HG03064 (cell line): Measurements from ENCODE around the gene ZEB1.
"Not testable (repeated sequence)": the region's sequence is repeated elsewhere in the genome, so short reads cannot be mapped to it uniquely, and the experiment has no call there.

Experiments
- ATAC-seq: cut with Tn5 transposase; IDR thresholded peaks from one replicate; pipeline ENCODE4 v1.9.1; 2021; ENCODE audit warnings: low read depth; ENCODE audit not compliant: unreplicated experiment

The ZEB1 gene

GRCh38 chr10:31317652-31318381, 1.2 kb upstream of the ZEB1 start:
- no peak for ATAC-seq

DNA sequence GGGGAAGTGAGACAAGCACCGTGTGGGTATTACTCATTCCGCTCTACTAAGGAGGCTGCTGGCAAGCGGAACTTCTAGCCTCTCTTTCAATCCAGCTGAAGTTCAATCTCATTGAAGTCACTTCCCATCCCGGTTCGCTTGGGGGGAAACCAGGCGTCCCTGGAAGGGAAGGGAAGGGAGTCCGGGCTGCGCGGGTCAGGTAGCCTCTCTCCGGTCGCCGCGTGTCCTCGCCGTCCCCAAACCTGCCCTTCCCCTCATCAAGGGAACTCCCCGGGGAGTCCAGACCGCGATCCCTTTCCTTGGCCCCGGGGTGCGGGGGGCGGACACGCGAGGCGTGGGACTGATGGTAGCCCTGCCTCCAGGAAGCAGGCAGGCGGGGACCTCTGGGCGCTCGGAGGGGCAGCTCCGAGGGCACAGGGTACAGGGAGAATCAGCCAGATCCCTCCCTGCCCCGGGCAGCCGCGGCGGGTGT, 598 bp upstream of the ZEB1 start:
- ATAC-seq = peak; percentile 45

DNA sequence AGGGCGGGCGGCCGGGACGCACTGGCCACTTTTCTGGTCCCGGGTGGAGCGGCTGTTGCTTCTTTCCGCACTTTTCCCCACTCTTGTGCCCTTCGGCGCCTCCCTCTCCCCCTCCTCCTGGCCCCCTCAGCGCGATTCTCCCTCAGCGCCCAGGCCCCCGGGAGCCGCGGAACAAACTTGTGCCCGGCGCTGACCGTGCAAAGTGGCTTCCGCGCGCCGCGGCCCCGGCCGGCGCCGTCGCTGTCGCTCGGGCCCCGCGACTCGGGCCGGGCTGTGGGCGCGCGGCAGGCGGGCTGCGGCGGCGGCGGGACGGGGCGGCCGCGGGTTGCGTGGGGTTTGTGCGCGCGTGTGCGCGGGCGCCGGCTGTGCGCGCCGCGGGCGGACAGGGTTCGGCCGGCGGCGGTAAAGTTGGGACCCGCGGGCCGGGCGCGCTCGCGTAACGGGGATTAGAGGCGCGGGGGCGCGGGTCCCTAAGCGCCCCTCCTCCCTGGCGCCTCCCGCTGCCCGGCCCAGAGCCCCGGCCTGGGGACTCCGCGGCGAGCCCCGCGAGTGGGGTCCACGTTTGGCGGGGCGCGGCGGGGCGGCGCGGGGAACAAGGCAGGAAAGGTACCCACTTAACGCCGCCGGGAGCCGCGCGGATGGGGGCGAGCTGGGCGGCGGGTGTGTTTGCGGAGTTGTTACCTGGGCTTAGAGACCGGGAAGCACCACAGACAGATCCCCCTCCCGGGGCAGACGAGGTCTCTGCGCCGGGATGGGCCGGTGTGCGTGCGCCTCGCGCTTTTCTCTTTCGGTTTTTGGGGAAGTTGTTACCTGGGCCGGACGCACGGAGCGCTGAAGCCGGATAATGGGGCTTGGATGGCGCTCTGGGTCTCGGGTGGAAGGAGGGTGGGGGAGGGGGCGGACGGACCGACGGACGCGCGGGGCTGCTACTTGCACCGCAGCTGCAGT, 860 bp downstream of the ZEB1 start:
- ATAC-seq = no peak

DNA sequence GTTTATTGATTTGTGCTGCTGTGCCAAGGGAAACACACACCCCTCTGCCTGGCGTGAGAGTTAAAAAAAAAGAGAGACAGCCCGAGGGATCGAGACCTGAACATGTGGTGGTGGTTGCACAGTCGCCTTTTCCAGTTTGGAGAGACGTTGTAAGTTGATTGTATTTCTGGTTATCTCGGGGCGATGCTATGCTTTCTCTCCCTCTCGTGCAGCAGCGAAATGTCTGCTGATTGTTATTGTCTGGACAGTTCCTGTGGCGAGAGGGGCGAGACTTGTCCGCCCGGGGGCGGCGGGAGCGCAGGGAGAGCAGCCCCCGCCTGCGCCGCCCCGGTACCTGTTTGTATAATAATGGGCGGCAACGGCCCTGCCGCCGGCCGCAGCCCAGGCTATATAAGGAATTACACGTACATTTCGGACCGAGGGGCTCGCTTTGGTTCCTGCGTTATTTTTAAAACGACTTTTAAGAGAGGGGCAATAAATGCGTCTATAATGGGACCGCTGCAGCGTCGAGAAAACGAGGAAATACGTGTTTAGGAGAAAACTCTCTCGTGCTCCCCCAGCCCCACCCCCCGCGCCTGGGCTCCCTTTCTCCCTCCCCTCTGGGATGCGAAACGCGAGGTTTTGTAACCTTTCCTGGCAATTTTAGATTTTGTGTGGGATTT, 1.7 kb downstream of the ZEB1 start:
- no peak for ATAC-seq

- ATAC-seq = no peak
Observed at GRCh38 chr10:31321396-31321941, 2.5 kb downstream of the ZEB1 start.

DNA sequence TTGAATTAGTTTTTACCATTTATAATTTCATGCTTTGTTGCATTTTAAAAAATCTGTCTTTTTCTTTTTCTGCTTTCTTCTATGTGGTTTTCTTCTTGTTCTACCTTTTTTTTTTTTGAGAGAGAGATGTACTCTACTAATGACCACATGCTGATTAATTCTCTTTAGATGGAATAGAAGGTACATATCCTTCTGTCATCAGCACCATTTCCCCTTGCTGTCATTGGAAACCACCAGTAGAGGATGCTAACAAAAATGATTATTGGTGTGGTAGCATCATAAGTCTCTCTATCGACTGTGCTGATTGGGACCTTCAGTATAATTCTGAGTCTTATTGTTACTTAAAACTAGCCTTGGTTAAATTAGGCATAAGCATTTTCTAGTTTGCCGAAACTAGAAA, 3.6 kb downstream of the ZEB1 start:
- no peak for ATAC-seq

DNA sequence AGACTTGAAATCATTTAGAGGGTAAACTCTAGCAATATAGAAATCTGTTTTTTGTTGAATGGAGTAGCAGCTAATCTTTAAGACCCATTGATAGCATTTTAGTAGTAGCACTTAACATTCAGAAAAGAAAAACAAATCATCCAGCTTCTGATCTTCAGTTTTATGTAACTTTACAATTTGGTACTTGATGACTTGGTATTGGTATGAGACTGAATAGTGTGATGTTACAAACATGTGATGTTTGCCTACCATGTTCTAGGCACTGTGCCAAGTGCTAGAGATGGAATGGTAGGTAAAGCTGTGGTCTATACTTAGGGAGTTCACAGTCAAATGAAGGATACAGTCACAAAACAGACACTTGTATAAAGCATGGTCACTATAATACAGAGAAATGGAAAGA, 21.3 kb downstream of the ZEB1 start:
- no peak for ATAC-seq

DNA sequence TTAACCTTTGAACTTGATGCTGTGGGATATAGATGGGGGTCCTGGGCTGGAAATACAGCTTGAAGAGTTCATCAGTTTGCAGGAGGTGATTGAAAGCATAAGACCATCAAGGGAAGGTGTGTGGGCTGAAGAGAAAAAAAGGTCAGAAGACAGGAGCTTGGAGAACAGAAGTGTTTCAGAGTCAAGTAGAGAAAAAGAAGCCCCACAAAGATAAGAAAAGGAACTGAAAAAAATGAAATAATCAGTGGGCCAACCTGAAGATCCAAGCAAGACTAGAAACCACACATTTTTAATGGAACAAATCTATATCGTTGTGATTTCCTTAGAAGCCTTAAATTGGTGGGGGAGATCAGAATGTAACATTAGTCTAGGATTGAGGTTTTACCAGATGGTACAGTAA, 22.5 kb downstream of the ZEB1 start:
- ATAC-seq = no peak

- no peak for ATAC-seq
Observed at GRCh38 chr10:31343009-31343408, 24.0 kb downstream of the ZEB1 start.

- ATAC-seq = no peak
Observed at GRCh38 chr10:31343551-31343950, 24.5 kb downstream of the ZEB1 start.

DNA sequence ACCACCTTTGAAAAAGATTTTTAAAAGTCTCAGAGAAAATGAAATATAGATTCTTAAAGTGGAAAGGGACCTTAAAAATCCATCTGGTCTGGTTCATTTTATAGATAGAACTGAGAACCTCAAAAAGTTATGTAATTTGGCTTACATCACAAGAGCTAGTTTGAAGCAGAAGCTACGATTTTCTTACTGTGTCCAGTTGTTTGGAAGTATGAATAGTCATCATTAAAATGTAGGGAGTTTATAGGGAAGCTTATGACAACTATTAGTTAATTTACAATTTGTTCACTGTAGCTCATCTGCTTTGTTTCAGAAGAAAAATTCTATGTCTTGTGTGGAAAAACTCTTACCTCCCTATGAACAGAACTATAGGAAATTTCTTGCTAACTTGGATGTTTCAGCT, 26.9 kb downstream of the ZEB1 start:
- ATAC-seq = no peak

GRCh38 chr10:31346953-31347352, 27.9 kb downstream of the ZEB1 start:
- ATAC-seq = no peak

- ATAC-seq = no peak
Observed at GRCh38 chr10:31347705-31348104, 28.7 kb downstream of the ZEB1 start.

GRCh38 chr10:31350891-31351290, 31.9 kb downstream of the ZEB1 start:
- ATAC-seq = no peak

GRCh38 chr10:31352436-31353226, 33.6 kb downstream of the ZEB1 start:
- ATAC-seq = no peak

- ATAC-seq = peak; percentile 58
Observed at GRCh38 chr10:31353574-31353973, 34.6 kb downstream of the ZEB1 start.

DNA sequence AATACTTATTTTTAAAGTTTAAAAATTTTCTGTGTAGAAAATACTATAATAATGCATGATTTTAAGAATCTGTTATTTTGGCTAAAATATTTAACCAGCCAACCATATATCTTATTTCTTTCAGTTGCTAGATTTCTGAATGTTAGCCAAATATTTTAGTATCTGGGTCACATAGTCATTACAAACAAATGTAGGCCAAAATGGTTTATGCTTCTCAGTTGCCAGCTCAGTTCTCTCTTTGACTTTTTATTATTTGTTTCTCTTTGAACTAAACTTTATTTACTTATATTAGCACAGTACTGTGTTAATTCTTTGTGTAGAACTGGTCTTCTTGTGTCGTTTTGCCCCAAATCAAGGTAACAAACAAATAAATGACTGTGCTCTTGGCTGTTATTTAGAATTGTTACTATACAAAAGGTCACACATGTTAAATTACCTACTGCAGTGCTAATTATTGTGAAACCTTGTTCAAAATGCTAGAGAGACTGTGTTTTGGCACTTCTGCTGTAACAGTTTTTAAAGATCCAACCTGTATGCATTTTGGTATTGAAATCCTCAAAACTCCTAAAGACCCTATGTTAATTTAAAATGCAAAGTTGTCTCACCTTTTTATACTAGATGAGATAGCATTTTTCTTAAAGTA, 39.8 kb downstream of the ZEB1 start:
- ATAC-seq = no peak

- no peak for ATAC-seq
Observed at GRCh38 chr10:31359979-31360378, 41.0 kb downstream of the ZEB1 start.

DNA sequence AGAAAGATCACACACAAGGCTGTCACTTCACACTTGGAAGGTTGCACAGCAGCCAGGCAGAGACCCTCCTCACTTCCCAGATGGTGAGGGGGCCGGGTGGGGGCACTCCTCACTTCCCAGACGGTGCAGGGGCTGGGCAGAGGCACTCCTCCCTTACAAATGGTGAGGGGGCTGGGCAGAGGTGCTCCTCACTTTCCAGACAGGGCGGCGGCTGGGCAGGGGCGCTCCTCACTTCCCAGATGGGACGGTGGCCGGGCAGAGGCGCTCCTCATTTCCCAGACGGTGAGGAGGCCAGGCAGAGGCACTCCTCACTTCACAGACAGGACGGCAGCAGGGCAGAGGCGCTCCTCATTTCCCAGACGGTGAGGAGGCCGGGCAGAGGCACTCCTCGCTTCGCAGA, 42.5 kb downstream of the ZEB1 start:
- not testable (repeated sequence) for ATAC-seq
